HEK293T (cell line): ENCODE results near the gene CDC26.

Experiments
- CTCF ChIA-PET: fragments of 350-600 bp; formaldehyde crosslinking; extraction: SDS; loops from one replicate; lab custom pipeline; 2021; ENCODE audit warnings: antibody characterized with exemption, inconsistent platforms; lab: Yijun Ruan, JAX
- POLR2A ChIA-PET: fragments of 350-600 bp; formaldehyde crosslinking; extraction: SDS; loops from one replicate; lab custom pipeline; 2020; ENCODE audit warnings: antibody characterized with exemption, inconsistent platforms; lab: Yijun Ruan, JAX
- DNase-seq: peaks from one replicate; pipeline ENCODE4 v3.0.0; 2012; ENCODE audit warnings: mixed read lengths; ENCODE audit errors: extremely low spot score
- ARNT ChIP-seq: fragments of 450-650 bp; IDR thresholded peaks from 2 replicates; pipeline ENCODE4 v1.6.1; 2017; ENCODE audit warnings: mild to moderate bottlenecking
- BHLHE40 ChIP-seq: fragments of 450-650 bp; IDR thresholded peaks from 2 replicates; pipeline ENCODE4 v1.6.1; 2016; ENCODE audit warnings: mild to moderate bottlenecking, moderate library complexity, borderline replicate concordance
- CTBP1 ChIP-seq: fragments of 450-650 bp; IDR thresholded peaks from 2 replicates; pipeline ENCODE4 v1.6.1; 2016; ENCODE audit warnings: borderline replicate concordance
- ELF4 ChIP-seq: fragments of 450-650 bp; IDR thresholded peaks from 2 replicates; pipeline ENCODE4 v1.6.1; 2017; ENCODE audit warnings: antibody characterized with exemption
- FOXA1 ChIP-seq: fragments of 450-650 bp; IDR thresholded peaks from 2 replicates; pipeline ENCODE4 v1.6.1; 2016; ENCODE audit warnings: mild to moderate bottlenecking
- FOXK2 ChIP-seq: fragments of 450-650 bp; IDR thresholded peaks from 2 replicates; pipeline ENCODE4 v1.6.1; 2016; ENCODE audit warnings: mild to moderate bottlenecking
- FOXM1 ChIP-seq: fragments of 450-650 bp; IDR thresholded peaks from 2 replicates; pipeline ENCODE4 v1.6.1; 2017; ENCODE audit warnings: mild to moderate bottlenecking, borderline replicate concordance
- HDGF ChIP-seq: fragments of 450-650 bp; IDR thresholded peaks from 2 replicates; pipeline ENCODE4 v1.6.1; 2017; ENCODE audit warnings: antibody characterized with exemption, borderline replicate concordance
- L3MBTL2 ChIP-seq: fragments of 450-650 bp; conservative IDR thresholded peaks from 2 replicates; pipeline ENCODE4 v1.6.1; 2016; ENCODE audit warnings: mild to moderate bottlenecking
- LEF1 ChIP-seq: fragments of 450-650 bp; IDR thresholded peaks from 2 replicates; pipeline ENCODE4 v1.6.1; 2017; ENCODE audit warnings: mild to moderate bottlenecking, borderline replicate concordance
- NFRKB ChIP-seq: fragments of 450-650 bp; IDR thresholded peaks from 2 replicates; pipeline ENCODE4 v1.6.1; 2016; ENCODE audit warnings: mild to moderate bottlenecking, moderate library complexity
- PKNOX1 ChIP-seq: fragments of 450-650 bp; IDR thresholded peaks from 2 replicates; pipeline ENCODE4 v1.6.1; 2016
- SP1 ChIP-seq: fragments of 450-650 bp; IDR thresholded peaks from 2 replicates; pipeline ENCODE4 v1.6.1; 2017
- SUZ12 ChIP-seq: fragments of 450-650 bp; IDR thresholded peaks from 2 replicates; pipeline ENCODE4 v1.6.1; 2016; ENCODE audit warnings: mild to moderate bottlenecking
- TARDBP ChIP-seq: fragments of 450-650 bp; IDR thresholded peaks from 2 replicates; pipeline ENCODE4 v1.6.1; 2016
- ZNF384 ChIP-seq: fragments of 450-650 bp; IDR thresholded peaks from 2 replicates; pipeline ENCODE4 v1.6.1; 2016

CDC26 gene

GRCh38 chr9:113316030-113316429 lies 40.7 kb upstream of the CDC26 start:
- CTCF ChIA-PET: no interaction called here
- POLR2A ChIA-PET: interaction anchor here (1.0 kb wide), 1 partner anchor 94 kb away, joined by 5 read pairs; the partner anchor contains the start of genes C9orf43 and POLE3
- no peak for DNase-seq
- TF ChIP-seq FOXK2 (no peak), CTBP1 (no peak)

- no peak for DNase-seq
- ChIA-PET POLR2A (interaction anchor here (1.0 kb wide), 1 partner anchor 95 kb away, joined by 5 read pairs; the partner anchor contains the start of genes C9orf43 and POLE3), CTCF (interaction anchor here (0.6 kb wide), 1 partner anchor 102 kb away, joined by 3 read pairs; no protein-coding TSS in a partner anchor)
- TF ChIP-seq TARDBP (no peak), FOXM1 (no peak), HDGF (no peak), CTBP1 (no peak), PKNOX1 (no peak), FOXK2 (no peak), SUZ12 (no peak), BHLHE40 (no peak), LEF1 (no peak), ZNF384 (no peak), L3MBTL2 (no peak), ELF4 (no peak), ARNT (no peak), SP1 (no peak), FOXA1 (no peak), NFRKB (no peak)
These were observed 39.9 kb upstream of the CDC26 start for GRCh38 chr9:113315231-113315630.

- CTCF ChIA-PET: interaction anchor here (0.5 kb wide), 1 partner anchor 15 kb away, joined by 3 read pairs; no protein-coding TSS in a partner anchor
- POLR2A ChIA-PET: interaction anchor here (1.5 kb wide), 1 partner anchor 27 kb away, joined by 4 read pairs; the partner anchor contains the start of gene WDR31
- TF ChIP-seq FOXA1 (no peak), PKNOX1 (no peak), FOXK2 (no peak), ELF4 (no peak), HDGF (no peak), CTBP1 (no peak), SUZ12 (no peak), L3MBTL2 (no peak), BHLHE40 (no peak), LEF1 (no peak), ARNT (no peak), SP1 (no peak), FOXM1 (no peak), NFRKB (no peak), TARDBP (no peak), ZNF384 (no peak)
- no peak for DNase-seq
These were observed 37.9 kb upstream of the CDC26 start for GRCh38 chr9:113313261-113313660.

- DNase-seq: no peak
- ChIA-PET CTCF (interaction anchor here (0.6 to 0.7 kb wide), 2 partner anchors 97 to 341 kb away, joined by 3 read pairs; no protein-coding TSS in a partner anchor), POLR2A (interaction anchor here (1.2 to 2.4 kb wide), 3 partner anchors 28 to 98 kb away, joined by 3 to 13 read pairs (median 4); partner anchors contain the start of genes C9orf43, HDHD3, POLE3 and WDR31)
- TF ChIP-seq BHLHE40 (no peak), HDGF (no peak), ZNF384 (no peak), FOXM1 (no peak), SUZ12 (no peak), PKNOX1 (no peak)
These were observed 36.6 kb upstream of the CDC26 start for GRCh38 chr9:113311961-113312360.

GRCh38 chr9:113310538-113310937 lies 35.2 kb upstream of the CDC26 start:
- DNase-seq: no peak
- ChIA-PET CTCF (interaction anchor here (1.8 kb wide), 1 partner anchor 7 kb away, joined by 3 read pairs; no protein-coding TSS in a partner anchor), POLR2A (interaction anchor here (0.6 to 2.4 kb wide), 2 partner anchors 36 to 100 kb away, joined by 3 to 13 read pairs; partner anchors contain the start of genes C9orf43, CDC26, POLE3 and PRPF4)
- TF ChIP-seq ARNT (no peak), NFRKB (no peak), ELF4 (no peak), SUZ12 (no peak), BHLHE40 (no peak), ZNF384 (no peak), SP1 (no peak), CTBP1 (no peak), FOXA1 (no peak), HDGF (no peak), L3MBTL2 (no peak)

- TF ChIP-seq FOXM1: no peak
- no peak for TF ChIP-seq SP1
- no peak for TF ChIP-seq CTBP1
- TF ChIP-seq FOXK2: no peak
- TF ChIP-seq ELF4: no peak
- TF ChIP-seq BHLHE40: no peak
- TF ChIP-seq ZNF384: no peak
- TF ChIP-seq TARDBP: no peak
- TF ChIP-seq LEF1: no peak
- ChIA-PET CTCF (interaction anchor here (1.8 kb wide), 1 partner anchor 9 kb away, joined by 3 read pairs; no protein-coding TSS in a partner anchor), POLR2A (no interaction called here)
- DNase-seq: peak; percentile 41
These were observed 33.9 kb upstream of the CDC26 start for GRCh38 chr9:113309204-113309813.
